IPS-18c (cell line): Measurements from ENCODE around the gene IL23R.
"Not testable (repeated sequence)": the region's sequence is repeated elsewhere in the genome, so short reads cannot be mapped to it uniquely, and the experiment has no call there.

ENCODE experiments used
- H3K4me3 ChIP-seq: 2 replicates; pipeline ENCODE4 v1.7.0; 2013; ENCODE audit warnings: low read depth, mild to moderate bottlenecking, low read length, moderate library complexity; ENCODE audit not compliant: insufficient read depth
- H3K9me3 ChIP-seq: one replicate; pipeline ENCODE4 v1.6.1; 2013; ENCODE audit warnings: mild to moderate bottlenecking, low read length, moderate library complexity; ENCODE audit not compliant: control insufficient read depth, insufficient read depth

IL23R gene

DNA sequence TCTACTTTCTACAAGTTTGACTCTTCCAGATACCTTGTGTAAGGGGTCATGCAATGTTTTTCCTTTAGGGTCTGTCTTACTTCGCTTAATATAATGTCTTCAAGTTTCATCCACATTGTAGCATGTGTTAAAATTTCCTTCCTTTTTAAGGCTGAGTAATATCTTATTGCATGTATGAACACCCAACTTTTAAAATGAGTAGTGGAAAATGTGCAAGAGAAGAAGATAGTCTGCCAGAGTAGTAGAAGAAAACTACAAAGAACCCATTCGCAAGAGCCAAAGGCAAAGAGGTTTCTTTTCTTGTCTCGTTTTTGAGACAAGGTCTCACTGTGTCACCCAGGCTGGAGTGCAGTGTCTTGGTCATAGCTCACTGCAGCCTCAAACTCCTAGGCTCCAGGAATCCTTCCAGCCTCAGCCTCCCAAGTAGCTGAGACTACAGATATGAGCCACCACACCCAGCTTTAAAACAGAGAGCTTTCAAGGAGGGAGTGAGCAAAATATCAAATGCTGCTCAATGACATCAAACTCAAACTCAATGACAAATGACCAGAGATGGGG, 9.4 kb downstream of the IL23R start:
- Histone ChIP-seq H3K4me3 (no peak overlapping the region), H3K9me3 (no peaks in the 10 kb centered on the region)

DNA sequence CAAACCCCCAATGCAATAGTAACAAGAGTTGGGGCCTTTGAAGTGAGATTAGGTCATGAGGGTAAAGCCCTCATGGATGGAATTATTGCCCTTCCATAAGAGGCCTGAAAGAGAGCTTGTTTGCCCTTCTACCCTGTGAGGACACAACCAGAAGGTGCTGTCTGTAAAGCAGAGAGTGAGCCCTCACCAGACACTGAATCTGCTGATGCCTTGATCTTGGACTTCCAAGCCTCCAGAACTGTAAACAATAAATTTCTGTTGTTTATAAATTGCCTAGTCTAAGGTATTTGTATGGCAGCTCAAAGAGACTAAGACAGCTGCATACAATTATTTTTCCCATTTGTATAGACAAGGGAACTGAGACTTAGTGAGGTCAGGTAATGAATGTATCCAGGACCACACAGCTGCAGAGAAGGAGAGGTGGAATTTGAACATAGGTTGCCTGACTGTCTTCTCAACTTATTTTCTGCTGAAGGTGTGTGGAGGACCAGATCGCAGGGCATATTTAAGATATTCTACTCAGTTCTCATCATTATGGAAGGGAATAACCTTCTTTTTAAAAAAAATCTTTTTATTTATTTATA, 18.7 kb downstream of the IL23R start:
- H3K4me3 ChIP-seq: no peak overlapping the region
- peaks cover 2% of the 10 kb centered on the region for H3K9me3 ChIP-seq

DNA sequence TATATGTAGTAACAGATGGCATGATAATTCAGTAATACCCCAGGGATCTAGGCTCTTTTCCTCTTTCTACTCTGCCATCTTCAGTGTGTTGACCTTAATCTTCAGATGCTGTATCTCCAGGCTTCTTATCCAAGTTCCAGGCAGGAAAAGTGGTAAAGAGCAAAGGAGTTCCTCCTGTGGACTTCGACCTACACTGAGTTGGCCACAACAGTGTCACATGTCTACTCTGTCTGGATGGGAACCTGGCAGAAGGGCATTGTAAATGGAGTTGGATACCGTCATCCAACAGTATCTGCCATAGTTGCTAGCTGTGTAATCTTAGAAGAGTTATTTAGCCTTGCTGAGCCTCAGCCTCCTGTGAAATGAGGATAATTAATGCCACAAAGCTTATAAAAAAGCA, 21.9 kb downstream of the IL23R start:
- Histone ChIP-seq H3K4me3 (no peak overlapping the region), H3K9me3 (no peaks in the 10 kb centered on the region)

DNA sequence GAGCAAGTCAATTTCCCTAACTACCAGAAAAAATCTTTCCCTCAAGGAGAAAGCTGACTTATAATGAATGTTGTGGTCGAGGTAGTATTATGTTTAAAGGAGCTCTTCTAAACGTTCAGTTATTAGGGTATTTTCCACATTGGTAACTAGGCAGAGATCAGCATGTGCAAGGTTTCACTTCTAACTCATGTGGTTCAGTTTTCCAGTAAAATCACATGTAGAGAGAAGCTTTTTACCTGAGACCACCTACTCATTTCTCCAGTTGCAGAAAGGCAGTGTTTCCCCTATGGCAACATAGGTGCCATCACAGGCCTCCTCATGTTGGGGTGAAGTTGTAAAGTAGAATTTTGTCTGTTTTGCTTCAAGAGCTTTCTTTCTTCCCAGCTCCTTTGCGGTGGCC, 23.7 kb downstream of the IL23R start:
- Histone ChIP-seq H3K9me3 (no peaks in the 10 kb centered on the region), H3K4me3 (no peak overlapping the region)

DNA sequence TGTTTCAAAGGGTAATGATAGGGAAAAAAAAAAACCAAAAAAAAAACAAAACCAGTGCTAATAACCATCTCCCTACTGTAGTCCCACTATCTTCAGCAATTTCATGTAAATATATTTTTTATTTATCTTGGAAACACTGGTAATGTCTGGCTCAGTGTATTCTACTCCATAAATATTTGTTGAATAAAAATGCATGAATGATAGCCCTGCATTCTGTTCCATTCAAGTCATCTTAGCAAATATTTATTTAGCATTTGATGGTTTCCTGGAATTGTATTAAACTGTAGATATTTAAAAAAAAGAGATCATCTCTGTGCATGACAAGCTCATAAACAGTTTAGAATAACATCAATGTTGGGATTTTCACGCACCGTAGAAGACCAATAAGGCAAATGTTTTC, 24.2 kb downstream of the IL23R start:
- H3K9me3 ChIP-seq: no peaks in the 10 kb centered on the region
- no peak overlapping the region for H3K4me3 ChIP-seq

DNA sequence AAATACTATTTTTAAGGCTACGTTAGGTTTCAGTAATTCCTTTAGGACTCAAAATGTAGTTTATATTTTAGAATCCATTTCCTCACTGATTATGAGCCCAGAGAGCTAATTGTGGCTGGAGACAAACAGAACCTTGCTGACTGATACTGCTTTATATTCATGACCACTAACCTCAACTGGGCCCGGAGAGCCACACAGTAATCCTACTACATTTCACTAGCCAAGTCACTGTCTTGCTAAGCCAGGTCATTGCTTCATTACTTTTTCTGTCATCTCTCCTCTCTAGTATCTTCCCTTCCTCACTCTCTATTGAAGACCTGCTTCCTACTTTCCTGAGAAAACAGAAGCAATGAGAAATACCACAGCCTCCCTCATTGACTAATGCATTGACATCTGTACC, 24.7 kb downstream of the IL23R start:
- H3K4me3 ChIP-seq: no peak overlapping the region

DNA sequence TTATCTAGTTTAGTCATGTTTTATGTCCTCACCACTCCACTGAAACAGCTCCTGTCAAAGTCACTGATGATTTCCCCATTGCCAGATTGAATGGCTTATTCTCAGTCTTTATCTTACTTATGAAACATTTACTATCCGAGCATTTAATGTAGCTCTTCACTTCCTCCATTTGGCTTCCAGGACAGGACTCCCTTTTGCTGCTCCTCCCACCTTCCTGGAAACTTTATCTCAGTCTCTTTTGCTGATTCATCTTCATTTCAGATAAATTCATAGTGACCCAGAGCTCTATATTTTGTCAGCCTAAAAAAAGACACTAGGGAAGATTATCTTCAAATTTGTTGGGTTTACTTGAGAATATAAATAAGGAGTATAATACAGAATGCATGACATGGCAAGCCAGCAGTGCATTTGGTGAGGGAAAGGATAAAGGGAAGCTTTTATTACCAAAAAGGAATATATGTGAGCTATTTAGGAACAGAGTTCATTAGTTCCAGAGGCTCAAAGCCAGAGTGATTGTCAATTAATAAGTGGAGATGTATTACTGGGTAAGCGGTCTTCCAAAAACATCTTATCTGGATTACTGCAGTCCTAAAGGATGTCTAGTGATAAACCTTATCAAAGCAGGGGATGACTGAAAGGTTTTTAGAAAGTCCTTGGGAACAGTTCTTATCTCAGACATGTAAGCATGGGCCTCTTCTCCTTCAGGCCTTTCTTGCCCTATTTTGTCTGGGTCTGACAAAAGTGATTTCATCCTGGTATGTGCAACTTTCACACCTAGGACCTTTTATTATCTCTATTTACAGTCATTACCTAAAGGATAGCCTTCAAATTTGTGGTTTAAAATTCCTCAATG, 25.6 kb downstream of the IL23R start:
- H3K9me3 ChIP-seq: no peaks in the 10 kb centered on the region
- no peak overlapping the region for H3K4me3 ChIP-seq

More for the DNA sequence above, 24.7 kb downstream of the IL23R start:
- no peaks in the 10 kb centered on the region for H3K9me3 ChIP-seq

DNA sequence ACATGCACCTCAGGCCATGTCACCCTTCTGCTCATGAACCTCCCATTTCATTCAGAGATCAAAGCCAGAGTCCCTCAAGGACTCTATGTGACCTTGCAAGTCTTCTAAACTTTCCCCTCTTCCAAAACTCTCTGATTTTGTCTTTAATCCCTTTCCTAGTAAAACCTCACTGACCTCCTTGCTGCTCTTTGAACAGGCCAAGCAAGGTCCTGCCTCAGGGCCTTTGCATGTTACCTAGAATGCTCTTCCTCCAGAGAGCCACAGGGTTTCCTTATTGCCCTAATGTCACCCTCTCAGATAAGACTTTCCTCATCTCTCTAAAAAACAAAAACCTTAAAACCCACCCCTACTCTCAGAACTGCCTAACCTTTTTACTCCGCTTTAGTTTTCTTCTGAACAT, 26.6 kb downstream of the IL23R start:
- H3K4me3 ChIP-seq: no peak overlapping the region
- no peaks in the 10 kb centered on the region for H3K9me3 ChIP-seq

DNA sequence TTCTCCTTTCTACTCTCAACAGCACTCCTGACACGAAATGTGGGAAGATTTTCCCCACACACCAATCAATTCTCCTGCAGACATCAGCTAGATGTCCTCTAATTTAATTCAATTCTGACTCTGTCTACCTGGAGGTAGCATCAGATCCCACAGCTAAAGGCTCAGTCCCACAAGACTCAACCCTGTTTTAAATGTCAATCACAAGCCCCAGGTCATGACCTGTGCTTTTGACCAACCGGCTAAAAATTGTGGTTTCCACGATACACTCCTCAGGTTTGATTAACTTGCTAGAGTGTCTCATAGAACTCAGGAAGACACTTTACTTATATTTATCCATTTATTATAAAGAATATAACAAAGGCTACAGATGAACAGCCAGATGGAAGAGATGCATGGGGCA, 27.4 kb downstream of the IL23R start:
- no peaks in the 10 kb centered on the region for H3K9me3 ChIP-seq
- H3K4me3 ChIP-seq: no peak overlapping the region

DNA sequence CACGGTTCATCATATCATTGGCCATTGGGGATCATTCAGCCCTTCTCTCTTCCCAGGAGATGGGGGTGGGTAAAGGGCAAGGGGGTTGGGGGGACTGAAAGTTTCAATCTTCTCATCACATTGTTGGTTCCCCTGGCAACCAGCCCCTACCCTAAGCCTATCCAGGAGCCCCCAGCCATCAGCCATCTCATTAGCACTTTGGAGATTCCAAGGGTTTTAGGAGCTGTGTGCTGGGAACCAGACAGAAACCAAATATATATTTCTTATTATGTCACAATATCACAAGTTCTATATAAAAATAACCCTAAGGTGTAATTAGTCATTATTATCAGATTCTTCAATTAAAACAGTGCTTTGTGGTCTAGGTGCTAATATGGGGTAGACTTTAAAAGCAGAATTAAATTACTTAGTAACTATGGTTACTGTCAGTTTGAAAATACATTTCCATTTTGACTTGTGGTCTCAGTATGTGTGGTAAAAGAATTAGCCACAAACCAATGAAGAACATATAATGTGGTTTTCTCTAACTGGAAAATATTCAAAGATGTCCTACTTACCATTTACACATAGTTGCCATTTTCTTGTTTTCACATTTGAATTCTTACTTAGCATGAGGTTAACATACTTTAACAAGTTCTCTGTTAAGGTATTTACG, 28.1 kb downstream of the IL23R start:
- no peak overlapping the region for H3K4me3 ChIP-seq
- no peaks in the 10 kb centered on the region for H3K9me3 ChIP-seq

DNA sequence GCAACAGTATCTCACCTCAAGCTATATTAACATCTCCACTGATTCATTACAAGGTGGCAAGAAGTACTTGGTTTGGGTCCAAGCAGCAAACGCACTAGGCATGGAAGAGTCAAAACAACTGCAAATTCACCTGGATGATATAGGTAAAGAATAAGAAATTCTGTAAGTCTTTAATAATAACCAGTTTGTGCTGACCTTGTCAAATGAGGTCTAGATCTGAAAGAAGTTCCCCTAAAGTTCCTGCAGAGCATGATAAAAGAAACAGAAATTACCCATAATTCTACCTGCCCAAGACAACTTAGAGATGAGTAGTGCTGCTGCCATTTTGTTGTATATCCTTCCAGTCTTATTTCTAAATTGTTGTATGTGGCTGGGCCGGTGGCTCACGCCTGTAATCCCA, 34.5 kb downstream of the IL23R start:
- Histone ChIP-seq H3K9me3 (peaks cover 2% of the 10 kb centered on the region), H3K4me3 (no peak overlapping the region)

DNA sequence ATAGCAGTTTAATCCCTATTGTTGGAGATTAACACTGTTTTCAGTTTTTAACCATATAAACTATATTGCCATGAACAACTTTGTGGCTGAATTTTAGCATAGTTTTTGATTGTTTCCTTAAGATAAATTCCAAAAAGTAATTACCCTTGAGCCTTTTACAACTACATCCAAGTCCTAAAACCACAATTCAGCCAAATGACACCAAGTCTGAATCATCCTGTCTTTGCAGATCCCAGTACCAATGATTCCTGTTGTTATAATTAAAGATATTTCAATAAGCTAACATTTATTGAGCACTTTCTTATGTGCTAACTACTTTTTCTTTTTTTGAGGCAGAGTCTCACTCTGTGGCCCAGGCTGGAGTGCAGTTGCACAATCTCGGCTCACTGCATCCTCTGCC, 35.6 kb downstream of the IL23R start:
- no peak overlapping the region for H3K4me3 ChIP-seq
- peaks cover 2% of the 10 kb centered on the region for H3K9me3 ChIP-seq

DNA sequence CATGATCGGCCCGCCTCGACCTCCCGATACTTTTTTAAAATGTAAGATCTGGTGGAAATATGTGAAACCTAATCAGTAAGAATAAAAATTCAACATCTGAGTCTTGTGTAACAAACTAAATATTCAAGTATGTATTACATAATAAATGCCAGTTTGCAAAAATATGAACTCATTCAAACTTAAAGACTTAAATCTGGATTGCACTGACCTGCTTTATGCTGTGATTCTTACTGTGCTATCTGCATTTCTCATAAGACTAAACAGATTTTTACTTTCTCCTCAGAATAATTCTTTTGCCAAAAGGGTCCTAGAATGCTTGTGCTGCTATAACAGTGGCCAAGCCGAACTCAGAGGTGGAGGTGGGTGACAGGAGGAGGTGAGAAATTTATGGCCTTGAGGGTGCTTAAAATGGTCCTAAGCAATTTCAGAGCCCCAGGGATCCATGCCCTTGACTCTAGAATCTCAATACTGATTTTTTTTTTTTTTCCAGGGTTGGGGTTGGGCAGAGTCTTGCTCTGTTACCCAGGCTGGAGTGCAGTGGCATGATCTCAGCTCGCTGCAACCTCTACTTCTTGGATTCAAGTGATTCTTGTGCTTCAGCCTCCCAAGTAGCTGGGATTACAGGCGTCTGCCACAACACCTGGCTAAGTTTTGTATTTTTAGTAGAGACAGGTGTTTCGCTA, 38.2 kb downstream of the IL23R start:
- H3K9me3 ChIP-seq: peaks cover 2% of the 10 kb centered on the region
- H3K4me3 ChIP-seq: no peak overlapping the region

DNA sequence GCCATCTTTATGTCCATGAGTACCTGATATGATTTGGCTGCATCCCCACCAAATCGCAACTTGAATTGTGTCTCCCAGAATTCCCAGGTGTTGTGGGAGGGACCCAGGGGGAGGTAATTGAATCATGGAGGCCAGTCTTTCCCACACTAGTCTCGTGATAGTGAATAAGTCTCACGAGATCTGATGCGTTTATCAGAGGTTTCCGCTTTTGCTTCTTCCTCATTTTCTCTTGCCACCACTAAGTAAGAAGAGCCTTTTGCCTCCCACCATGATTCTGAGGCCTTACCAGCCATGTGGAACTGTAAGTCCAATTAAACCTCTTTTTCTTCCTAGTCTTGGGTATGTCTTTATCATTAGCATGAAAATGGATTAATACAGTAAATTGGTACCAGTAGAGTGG, 41.1 kb downstream of the IL23R start:
- not testable (repeated sequence) for H3K9me3 ChIP-seq, H3K4me3 ChIP-seq

DNA sequence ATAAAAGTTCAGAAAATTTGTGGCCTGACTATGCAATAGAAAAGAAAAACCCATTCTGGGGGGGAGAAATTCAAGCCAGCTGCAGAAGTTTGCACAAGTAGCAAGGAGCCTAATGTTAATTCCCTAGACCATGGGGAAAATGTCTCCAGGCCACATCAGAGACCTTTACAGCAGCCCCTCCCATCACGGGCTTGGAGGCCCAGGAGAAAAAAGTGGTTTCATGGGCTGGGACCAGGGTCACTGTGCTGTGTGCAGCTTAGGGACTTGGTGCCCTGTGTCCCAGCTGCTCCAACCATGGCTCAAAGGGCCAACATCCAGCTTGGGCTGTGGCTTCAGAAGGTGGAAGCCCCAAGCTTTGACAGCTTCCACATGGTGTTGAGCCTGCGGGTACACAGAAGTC, 42.0 kb downstream of the IL23R start:
- Histone ChIP-seq H3K9me3 (no peaks in the 10 kb centered on the region), H3K4me3 (no peak overlapping the region)

DNA sequence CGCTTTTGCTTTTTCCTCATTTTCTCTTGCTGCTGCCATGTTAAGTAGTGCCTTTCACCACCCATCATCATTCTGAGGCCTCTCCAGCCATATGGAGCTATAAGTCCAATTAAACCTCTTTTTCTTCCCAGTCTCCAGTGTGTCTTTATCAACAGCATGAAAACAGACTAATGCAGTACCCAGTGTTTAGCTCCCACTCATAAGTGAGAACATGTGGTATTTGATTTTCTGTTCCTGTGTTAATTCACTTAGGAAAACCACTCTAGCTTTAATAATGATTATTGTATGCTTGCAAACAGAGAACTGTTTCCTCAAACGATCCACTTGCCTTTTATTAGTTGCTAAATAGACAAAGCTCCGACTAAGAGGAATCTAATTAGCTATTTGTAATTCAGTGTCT, 43.3 kb downstream of the IL23R start:
- no peak overlapping the region for H3K4me3 ChIP-seq
- no peaks in the 10 kb centered on the region for H3K9me3 ChIP-seq
